ENCODE data around the gene GLRA2.

The GLRA2 gene

DNA sequence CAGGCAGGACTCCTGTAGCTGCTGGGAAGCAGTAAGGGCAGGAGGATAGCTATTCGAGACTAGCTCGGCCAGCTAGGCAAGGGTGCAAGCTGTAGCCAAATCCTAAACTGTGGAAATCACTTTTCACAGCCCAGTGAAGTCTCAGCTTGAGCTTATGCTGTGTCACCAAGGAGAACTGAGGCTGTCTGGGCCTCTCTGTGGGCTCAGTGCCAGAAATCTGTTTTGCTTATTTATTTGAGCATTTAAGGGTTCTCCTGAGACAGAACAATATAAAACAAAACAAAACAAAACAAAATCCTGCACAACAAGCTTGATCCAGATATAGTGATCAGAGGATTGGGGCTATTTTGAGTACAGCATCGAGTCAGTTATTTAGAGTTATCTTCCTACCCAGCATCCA, 246.1 kb downstream of the GLRA2 start:
- Histone ChIP-seq H4K91ac (ENCODE audit: low read depth, low read length, poor library complexity) (no peak overlapping the region), H3K4me2 (ENCODE audit: insufficient read depth, low read length, poor library complexity, severe bottlenecking) (no peak overlapping the region), H3K9me3 (replicated peaks in 1 of 2; ENCODE audit: control insufficient read depth in 2 of 2, insufficient read depth in 1 of 2, low read depth in 1 of 2, low read length in 2 of 2) (no peaks in the 10 kb centered on the region), H2BK12ac (ENCODE audit: low read length) (no peak overlapping the region), H3K9ac (ENCODE audit: low read depth, low read length, poor library complexity) (no peak overlapping the region), H4K8ac (ENCODE audit: low read depth, low read length) (no peak overlapping the region), H3K27me3 (ENCODE audit: control insufficient read depth in 3 of 3, insufficient read depth in 3 of 3, low read depth in 1 of 3, low read length in 3 of 3) (no peaks in the 10 kb centered on the region), H2BK120ac (ENCODE audit: low read depth, low read length) (no peak overlapping the region), H2AFZ (ENCODE audit: low read length) (no peak overlapping the region), H2BK5ac (ENCODE audit: low read length) (no peak overlapping the region), H3K27ac (replicated peaks; ENCODE audit: low read length) (no peak overlapping the region), H3K36me3 (replicated peaks in 1 of 2; ENCODE audit: control insufficient read depth in 2 of 2, insufficient read depth in 2 of 2, low read length in 2 of 2) (no peaks in the 10 kb centered on the region), H2AK5ac (ENCODE audit: low read depth, low read length) (no peak overlapping the region), H3K4me3 (ENCODE audit: low read length in 2 of 2) (no peak overlapping the region), H3K4me1 (ENCODE audit: control insufficient read depth in 2 of 2, insufficient read depth in 1 of 2, low read depth in 1 of 2, low read length in 2 of 2) (no peaks in the 10 kb centered on the region), H3K4ac (ENCODE audit: low read length) (no peak overlapping the region), H3K23ac (ENCODE audit: low read depth, low read length, poor library complexity) (no peak overlapping the region), H2BK15ac (ENCODE audit: low read length) (no peak overlapping the region), H3K79me1 (ENCODE audit: low read depth, low read length) (no peaks in the 10 kb centered on the region), H3K18ac (ENCODE audit: low read length) (no peak overlapping the region), H3K14ac (ENCODE audit: low read length) (peak overlapping the region; percentile 38)
- DNase-seq (ENCODE audit: low spot score), result no peak
- no CpG with 5 or more reads among the region's 3 CpGs for WGBS, 2 donors (ENCODE audit: extremely low coverage in 2 of 2, insufficient read length in 2 of 2, insufficient replicate concordance in 1 of 2)

- H3K14ac ChIP-seq (ENCODE audit: low read length), result no peak overlapping the region
- H2AFZ ChIP-seq (ENCODE audit: low read length), result no peak overlapping the region
- H2BK5ac ChIP-seq (ENCODE audit: low read length), result no peak overlapping the region
- no peak overlapping the region for H3K4me2 ChIP-seq (ENCODE audit: insufficient read depth, low read length, poor library complexity, severe bottlenecking)
- H3K36me3 ChIP-seq (replicated peaks in 1 of 2; ENCODE audit: control insufficient read depth in 2 of 2, insufficient read depth in 2 of 2, low read length in 2 of 2), result no peaks in the 10 kb centered on the region
- H4K91ac ChIP-seq (ENCODE audit: low read depth, low read length, poor library complexity), result no peak overlapping the region
- no peaks in the 10 kb centered on the region for H3K9me3 ChIP-seq (replicated peaks in 1 of 2; ENCODE audit: control insufficient read depth in 2 of 2, insufficient read depth in 1 of 2, low read depth in 1 of 2, low read length in 2 of 2)
- no peak overlapping the region for H2BK15ac ChIP-seq (ENCODE audit: low read length)
- no peak overlapping the region for H2BK12ac ChIP-seq (ENCODE audit: low read length)
- H2AK5ac ChIP-seq (ENCODE audit: low read depth, low read length), result no peak overlapping the region
- no peaks in the 10 kb centered on the region for H3K79me1 ChIP-seq (ENCODE audit: low read depth, low read length)
- H2BK120ac ChIP-seq (ENCODE audit: low read depth, low read length), result no peak overlapping the region
- H3K9ac ChIP-seq (ENCODE audit: low read depth, low read length, poor library complexity), result no peak overlapping the region
- no peak overlapping the region for H3K23ac ChIP-seq (ENCODE audit: low read depth, low read length, poor library complexity)
- no peaks in the 10 kb centered on the region for H3K27me3 ChIP-seq (ENCODE audit: control insufficient read depth in 3 of 3, insufficient read depth in 3 of 3, low read depth in 1 of 3, low read length in 3 of 3)
- no CpG with 5 or more reads among the region's 2 CpGs for WGBS, 2 donors (ENCODE audit: extremely low coverage in 2 of 2, insufficient read length in 2 of 2, insufficient replicate concordance in 1 of 2)
- no peak overlapping the region for H3K4ac ChIP-seq (ENCODE audit: low read length)
- H4K8ac ChIP-seq (ENCODE audit: low read depth, low read length), result no peak overlapping the region
- no peak overlapping the region for H3K4me3 ChIP-seq (ENCODE audit: low read length in 2 of 2)
- no peak overlapping the region for H3K27ac ChIP-seq (replicated peaks; ENCODE audit: low read length)
- DNase-seq (ENCODE audit: low spot score), result no peak
- H3K4me1 ChIP-seq (ENCODE audit: control insufficient read depth in 2 of 2, insufficient read depth in 1 of 2, low read depth in 1 of 2, low read length in 2 of 2), result no peaks in the 10 kb centered on the region
- no peak overlapping the region for H3K18ac ChIP-seq (ENCODE audit: low read length)
Observed at GRCh38 chrX:14776901-14777300, 247.6 kb downstream of the GLRA2 start.

GRCh38 chrX:14777525-14777924, 248.2 kb downstream of the GLRA2 start:
- Histone ChIP-seq H4K8ac (ENCODE audit: low read depth, low read length) (no peak overlapping the region), H3K9me3 (replicated peaks in 1 of 2; ENCODE audit: control insufficient read depth in 2 of 2, insufficient read depth in 1 of 2, low read depth in 1 of 2, low read length in 2 of 2) (no peaks in the 10 kb centered on the region), H2BK120ac (ENCODE audit: low read depth, low read length) (no peak overlapping the region), H3K23ac (ENCODE audit: low read depth, low read length, poor library complexity) (no peak overlapping the region), H2BK15ac (ENCODE audit: low read length) (no peak overlapping the region), H3K4me1 (ENCODE audit: control insufficient read depth in 2 of 2, insufficient read depth in 1 of 2, low read depth in 1 of 2, low read length in 2 of 2) (no peaks in the 10 kb centered on the region), H4K91ac (ENCODE audit: low read depth, low read length, poor library complexity) (no peak overlapping the region), H3K4ac (ENCODE audit: low read length) (no peak overlapping the region), H2BK5ac (ENCODE audit: low read length) (no peak overlapping the region), H2AFZ (ENCODE audit: low read length) (no peak overlapping the region), H2AK5ac (ENCODE audit: low read depth, low read length) (no peak overlapping the region), H3K4me2 (ENCODE audit: insufficient read depth, low read length, poor library complexity, severe bottlenecking) (no peak overlapping the region), H3K27ac (replicated peaks; ENCODE audit: low read length) (no peak overlapping the region), H3K9ac (ENCODE audit: low read depth, low read length, poor library complexity) (no peak overlapping the region), H3K14ac (ENCODE audit: low read length) (no peak overlapping the region), H3K4me3 (ENCODE audit: low read length in 2 of 2) (no peak overlapping the region), H3K79me1 (ENCODE audit: low read depth, low read length) (no peaks in the 10 kb centered on the region), H3K18ac (ENCODE audit: low read length) (no peak overlapping the region), H3K27me3 (ENCODE audit: control insufficient read depth in 3 of 3, insufficient read depth in 3 of 3, low read depth in 1 of 3, low read length in 3 of 3) (no peaks in the 10 kb centered on the region), H3K36me3 (replicated peaks in 1 of 2; ENCODE audit: control insufficient read depth in 2 of 2, insufficient read depth in 2 of 2, low read length in 2 of 2) (no peaks in the 10 kb centered on the region), H2BK12ac (ENCODE audit: low read length) (no peak overlapping the region)
- WGBS, 2 donors (ENCODE audit: extremely low coverage in 2 of 2, insufficient read length in 2 of 2, insufficient replicate concordance in 1 of 2), result no CpG with 5 or more reads among the region's 2 CpGs
- DNase-seq (ENCODE audit: low spot score), result no peak

GRCh38 chrX:14779580-14779979, 250.2 kb downstream of the GLRA2 start:
- Histone ChIP-seq H2AK5ac (ENCODE audit: low read depth, low read length) (no peak overlapping the region), H3K4me1 (ENCODE audit: control insufficient read depth in 2 of 2, insufficient read depth in 1 of 2, low read depth in 1 of 2, low read length in 2 of 2) (peaks cover 0 to 2% of the 10 kb centered on the region in 2 donors), H3K9me3 (replicated peaks in 1 of 2; ENCODE audit: control insufficient read depth in 2 of 2, insufficient read depth in 1 of 2, low read depth in 1 of 2, low read length in 2 of 2) (no peaks in the 10 kb centered on the region), H3K9ac (ENCODE audit: low read depth, low read length, poor library complexity) (no peak overlapping the region), H3K4me2 (ENCODE audit: insufficient read depth, low read length, poor library complexity, severe bottlenecking) (no peak overlapping the region), H4K91ac (ENCODE audit: low read depth, low read length, poor library complexity) (no peak overlapping the region), H2BK15ac (ENCODE audit: low read length) (no peak overlapping the region), H3K23ac (ENCODE audit: low read depth, low read length, poor library complexity) (no peak overlapping the region), H4K8ac (ENCODE audit: low read depth, low read length) (no peak overlapping the region), H2AFZ (ENCODE audit: low read length) (no peak overlapping the region), H3K36me3 (replicated peaks in 1 of 2; ENCODE audit: control insufficient read depth in 2 of 2, insufficient read depth in 2 of 2, low read length in 2 of 2) (no peaks in the 10 kb centered on the region), H3K79me1 (ENCODE audit: low read depth, low read length) (no peaks in the 10 kb centered on the region), H3K18ac (ENCODE audit: low read length) (no peak overlapping the region), H3K4me3 (ENCODE audit: low read length in 2 of 2) (no peak overlapping the region), H3K27ac (replicated peaks; ENCODE audit: low read length) (no peak overlapping the region), H3K4ac (ENCODE audit: low read length) (no peak overlapping the region), H3K27me3 (ENCODE audit: control insufficient read depth in 3 of 3, insufficient read depth in 3 of 3, low read depth in 1 of 3, low read length in 3 of 3) (no peaks in the 10 kb centered on the region), H3K14ac (ENCODE audit: low read length) (no peak overlapping the region), H2BK12ac (ENCODE audit: low read length) (no peak overlapping the region), H2BK120ac (ENCODE audit: low read depth, low read length) (no peak overlapping the region), H2BK5ac (ENCODE audit: low read length) (no peak overlapping the region)
- DNase-seq (ENCODE audit: low spot score), result no peak
- no CpG with 5 or more reads among the region's 1 CpG for WGBS, 2 donors (ENCODE audit: extremely low coverage in 2 of 2, insufficient read length in 2 of 2, insufficient replicate concordance in 1 of 2)
